ENCODE data around the gene GPS1. TPM values are rescaled to one million over a fixed set of nuclear protein-coding genes. Genes with fewer than 3 reads are reported as not detected.

Gene GPS1
- total RNA-seq, 2 experiments from 2014 or later, result 94.2 to 103 TPM

- H3K4me1 Mint-ChIP-seq, result no peaks in the 10 kb centered on the region
- no peak for DNase-seq
- no peak overlapping the region for H3K4me3 Mint-ChIP-seq
- H3K27me3 Mint-ChIP-seq, result no peaks in the 10 kb centered on the region
- peaks cover 6% of the 10 kb centered on the region for H3K36me3 Mint-ChIP-seq
- no peaks in the 10 kb centered on the region for H3K9me3 Mint-ChIP-seq
- H3K27ac Mint-ChIP-seq, result no peak overlapping the region
Observed at GRCh38 chr17:82078433-82078832, 26.7 kb downstream of the GPS1 start.

GRCh38 chr17:82079001-82079677, 27.4 kb downstream of the GPS1 start:
- Mint-ChIP-seq H3K4me3 (no peak overlapping the region), H3K27ac (no peak overlapping the region), H3K36me3 (peaks cover 6% of the 10 kb centered on the region), H3K27me3 (no peaks in the 10 kb centered on the region), H3K4me1 (no peaks in the 10 kb centered on the region), H3K9me3 (no peaks in the 10 kb centered on the region)
- DNase-seq, result no peak

- H3K27ac Mint-ChIP-seq, result no peak overlapping the region
- no peaks in the 10 kb centered on the region for H3K4me1 Mint-ChIP-seq
- H3K36me3 Mint-ChIP-seq, result peaks cover 9% of the 10 kb centered on the region
- H3K27me3 Mint-ChIP-seq, result no peaks in the 10 kb centered on the region
- DNase-seq, result no peak
- H3K9me3 Mint-ChIP-seq, result no peaks in the 10 kb centered on the region
- H3K4me3 Mint-ChIP-seq, result no peak overlapping the region
Observed at GRCh38 chr17:82080048-82080788, 28.5 kb downstream of the GPS1 start.

GRCh38 chr17:82080789-82081464, 29.2 kb downstream of the GPS1 start:
- Mint-ChIP-seq H3K36me3 (peaks cover 9% of the 10 kb centered on the region), H3K9me3 (no peaks in the 10 kb centered on the region), H3K27me3 (no peaks in the 10 kb centered on the region), H3K4me1 (no peaks in the 10 kb centered on the region), H3K27ac (no peak overlapping the region), H3K4me3 (no peak overlapping the region)
- DNase-seq, result no peak

GRCh38 chr17:82081546-82081945, 29.8 kb downstream of the GPS1 start:
- Mint-ChIP-seq H3K4me3 (no peak overlapping the region), H3K36me3 (peaks cover 9% of the 10 kb centered on the region), H3K9me3 (no peaks in the 10 kb centered on the region), H3K4me1 (no peaks in the 10 kb centered on the region), H3K27me3 (no peaks in the 10 kb centered on the region), H3K27ac (no peak overlapping the region)
- DNase-seq, result no peak

GRCh38 chr17:82081966-82082365, 30.3 kb downstream of the GPS1 start:
- no peak for DNase-seq
- Mint-ChIP-seq H3K9me3 (no peaks in the 10 kb centered on the region), H3K4me3 (no peak overlapping the region), H3K4me1 (no peaks in the 10 kb centered on the region), H3K27me3 (no peaks in the 10 kb centered on the region), H3K27ac (no peak overlapping the region), H3K36me3 (peaks cover 9% of the 10 kb centered on the region)

- no peaks in the 10 kb centered on the region for H3K9me3 Mint-ChIP-seq
- DNase-seq, result no peak
- H3K27ac Mint-ChIP-seq, result no peak overlapping the region
Observed at GRCh38 chr17:82082456-82082855, 30.8 kb downstream of the GPS1 start.

GRCh38 chr17:82083009-82083408, 31.3 kb downstream of the GPS1 start:
- DNase-seq, result no peak
- no peaks in the 10 kb centered on the region for H3K4me1 Mint-ChIP-seq
- H3K4me3 Mint-ChIP-seq, result no peak overlapping the region
- no peak overlapping the region for H3K27ac Mint-ChIP-seq
- peaks cover 9% of the 10 kb centered on the region for H3K36me3 Mint-ChIP-seq
- H3K27me3 Mint-ChIP-seq, result no peaks in the 10 kb centered on the region
- no peaks in the 10 kb centered on the region for H3K9me3 Mint-ChIP-seq

More at GRCh38 chr17:82082456-82082855, 30.8 kb downstream of the GPS1 start:
- no peaks in the 10 kb centered on the region for H3K4me1 Mint-ChIP-seq
- no peak overlapping the region for H3K4me3 Mint-ChIP-seq
- H3K36me3 Mint-ChIP-seq, result peaks cover 9% of the 10 kb centered on the region
- H3K27me3 Mint-ChIP-seq, result no peaks in the 10 kb centered on the region

GRCh38 chr17:82083533-82084359, 32.0 kb downstream of the GPS1 start:
- Mint-ChIP-seq H3K4me3 (no peak overlapping the region), H3K36me3 (peaks cover 6% of the 10 kb centered on the region), H3K9me3 (no peaks in the 10 kb centered on the region), H3K27ac (no peak overlapping the region), H3K27me3 (no peaks in the 10 kb centered on the region), H3K4me1 (no peaks in the 10 kb centered on the region)
- no peak for DNase-seq

GRCh38 chr17:82084373-82085030, 32.8 kb downstream of the GPS1 start:
- H3K36me3 Mint-ChIP-seq, result peaks cover 6% of the 10 kb centered on the region
- H3K4me3 Mint-ChIP-seq, result peak overlapping the region; percentile 25
- DNase-seq, result no peak
- H3K4me1 Mint-ChIP-seq, result no peaks in the 10 kb centered on the region
- H3K9me3 Mint-ChIP-seq, result no peaks in the 10 kb centered on the region
- no peaks in the 10 kb centered on the region for H3K27me3 Mint-ChIP-seq
- no peak overlapping the region for H3K27ac Mint-ChIP-seq

- H3K36me3 Mint-ChIP-seq, result peaks cover 3% of the 10 kb centered on the region
Observed at GRCh38 chr17:82085031-82085861, 33.5 kb downstream of the GPS1 start.

GRCh38 chr17:82085931-82086764, 34.5 kb downstream of the GPS1 start:
- H3K36me3 Mint-ChIP-seq, result peaks cover 3% of the 10 kb centered on the region

More at GRCh38 chr17:82085031-82085861, 33.5 kb downstream of the GPS1 start:
- Mint-ChIP-seq H3K4me1 (no peaks in the 10 kb centered on the region), H3K9me3 (no peaks in the 10 kb centered on the region), H3K4me3 (no peak overlapping the region), H3K27ac (no peak overlapping the region), H3K27me3 (no peaks in the 10 kb centered on the region)
- DNase-seq, result no peak

More at GRCh38 chr17:82085931-82086764, 34.5 kb downstream of the GPS1 start:
- Mint-ChIP-seq H3K27ac (no peak overlapping the region), H3K27me3 (no peaks in the 10 kb centered on the region), H3K9me3 (no peaks in the 10 kb centered on the region), H3K4me3 (no peak overlapping the region), H3K4me1 (no peaks in the 10 kb centered on the region)
- DNase-seq, result no peak
